ENCODE measurements around the gene ITLN2. TPM values are rescaled to one million over a fixed set of nuclear protein-coding genes. Genes with fewer than 3 reads are reported as not detected.

Gene ITLN2
- total and polyA plus RNA-seq, 2 of the 8 experiments (the other 6 are each of a cell fraction or from before 2014, with no cell fraction given), result 4.7 to 6.3 TPM

- TF ChIP-seq KDM4A (IDR thresholded peaks at IDR 0.05; ENCODE audit: low read depth, low read length, severe bottlenecking) (no peak), EP300 (IDR thresholded peaks at IDR 0.05; ENCODE audit: borderline replicate concordance in 1 of 2, low read depth in 2 of 2, low read length in 2 of 2) (no peak), CHD1 (IDR thresholded peaks at IDR 0.05; ENCODE audit: low read depth, low read length) (no peak), SP2 (IDR thresholded peaks at IDR 0.05; ENCODE audit: low read length) (no peak), KDM5A (IDR thresholded peaks at IDR 0.05; ENCODE audit: low read length) (no peak), RXRA (IDR thresholded peaks at IDR 0.05; ENCODE audit: insufficient read depth, low read depth, low read length) (no peak), POLR2AphosphoS5 (IDR thresholded peaks at IDR 0.05; ENCODE audit: low read depth, low read length) (no peak), SP1 (IDR thresholded peaks at IDR 0.05; ENCODE audit: low read depth, low read length) (no peak), PHF8 (conservative IDR thresholded peaks at IDR 0.05; ENCODE audit: low read depth, low read length) (no peak)
These were observed 20.4 kb upstream of the ITLN2 start (continued) for GRCh38 chr1:160975026-160975425.

All from H1 (cell line).